GM18505 (cell line): ENCODE results near the gene PLEKHA8.

Experiments
- ATAC-seq: cut with Tn5 transposase; IDR thresholded peaks from one replicate; pipeline ENCODE4 v1.9.1; 2021; ENCODE audit not compliant: unreplicated experiment
- POLR2A ChIP-seq: IDR thresholded peaks from 4 replicates; pipeline ENCODE4 v1.6.1; 2011; ENCODE audit warnings: borderline replicate concordance; ENCODE audit not compliant: insufficient read depth, insufficient read length; ENCODE audit errors: extremely low read depth

Gene PLEKHA8

GRCh38 chr7:30142710-30143109 lies 114.5 kb downstream of the PLEKHA8 start:
- ATAC-seq = no peak
- TF ChIP-seq POLR2A = no peak

DNA sequence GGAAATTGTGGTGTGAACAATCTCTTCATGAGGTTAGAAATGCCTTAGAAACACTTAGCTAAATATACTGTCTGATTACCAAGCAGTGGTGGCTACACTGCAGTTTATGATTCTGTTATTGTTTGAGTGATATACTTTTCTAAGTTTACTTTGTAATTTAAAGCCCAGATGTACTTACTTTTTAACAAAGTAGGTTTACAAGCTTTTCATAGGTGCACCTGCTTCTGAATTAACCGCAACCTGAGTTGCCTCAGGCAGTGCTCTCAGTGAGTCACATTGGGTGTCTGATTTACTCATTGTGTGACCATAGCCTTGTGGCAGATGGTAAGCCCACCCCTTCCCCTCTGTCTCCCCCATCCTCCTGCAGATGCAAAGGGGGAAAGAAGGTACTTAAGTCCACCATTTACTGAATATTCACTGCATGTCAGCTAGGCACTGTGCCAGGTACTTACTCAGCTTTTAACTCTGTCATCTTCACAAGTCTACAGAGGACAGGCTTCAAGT lies 115.6 kb downstream of the PLEKHA8 start:
- no peak for TF ChIP-seq POLR2A
- no peak for ATAC-seq

DNA sequence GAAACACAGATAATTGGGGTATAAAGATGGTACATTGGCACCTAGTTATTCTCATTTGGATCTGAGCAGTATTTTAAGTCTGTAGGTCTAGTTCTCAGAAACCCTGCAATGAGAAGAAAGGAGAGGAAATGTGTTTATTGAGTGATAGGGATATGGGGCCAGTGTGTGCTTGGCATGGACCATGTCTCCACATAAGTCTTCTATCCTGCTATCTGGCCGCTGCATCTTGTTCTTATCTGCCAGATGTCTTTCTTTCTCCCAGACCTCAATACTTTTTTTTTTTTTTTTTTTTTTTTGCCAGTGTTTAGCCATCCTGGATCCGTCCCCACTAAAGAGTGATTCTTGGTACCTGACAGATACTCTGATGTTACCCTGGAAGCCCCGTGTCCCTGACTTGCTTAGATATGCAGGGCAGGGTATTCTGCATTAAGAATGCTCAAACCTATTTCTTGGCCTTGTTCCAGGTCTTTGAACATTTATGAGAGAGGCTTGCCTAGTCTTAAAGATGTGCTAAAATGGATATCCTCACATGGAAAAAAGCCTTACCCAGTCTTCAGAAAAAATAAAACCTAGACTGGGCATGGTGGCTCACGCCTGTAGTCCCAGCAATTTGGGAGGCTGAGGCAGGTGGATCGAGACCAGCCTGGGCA lies 116.6 kb downstream of the PLEKHA8 start:
- ATAC-seq = no peak
- TF ChIP-seq POLR2A = no peak

DNA sequence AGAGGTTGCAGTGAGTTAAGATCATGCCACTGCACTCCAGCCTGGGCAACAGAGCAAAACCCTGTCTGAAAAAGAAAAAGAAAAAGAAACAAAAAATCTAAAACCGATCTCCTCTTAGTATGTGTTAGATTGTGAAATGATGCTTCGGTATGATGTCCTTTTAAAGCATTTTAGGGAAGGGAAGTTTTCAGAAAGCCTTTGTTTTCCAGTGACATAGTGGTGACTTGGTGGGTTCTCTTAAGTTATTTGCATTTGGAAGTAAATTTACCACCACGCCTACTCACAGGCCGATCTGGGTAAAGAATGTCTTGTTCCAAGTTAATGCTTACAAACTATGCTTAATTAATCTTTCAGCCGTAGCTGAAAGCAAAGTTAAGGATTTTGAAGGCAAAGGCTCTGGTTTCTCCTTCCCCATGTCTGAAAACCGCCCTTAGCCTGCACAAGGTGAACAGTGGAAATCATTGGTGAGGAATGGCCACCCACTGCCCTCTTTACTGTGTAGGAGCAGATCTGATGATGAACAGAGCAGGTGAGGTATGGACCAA lies 117.3 kb downstream of the PLEKHA8 start:
- ATAC-seq = no peak
- TF ChIP-seq POLR2A = no peak

DNA sequence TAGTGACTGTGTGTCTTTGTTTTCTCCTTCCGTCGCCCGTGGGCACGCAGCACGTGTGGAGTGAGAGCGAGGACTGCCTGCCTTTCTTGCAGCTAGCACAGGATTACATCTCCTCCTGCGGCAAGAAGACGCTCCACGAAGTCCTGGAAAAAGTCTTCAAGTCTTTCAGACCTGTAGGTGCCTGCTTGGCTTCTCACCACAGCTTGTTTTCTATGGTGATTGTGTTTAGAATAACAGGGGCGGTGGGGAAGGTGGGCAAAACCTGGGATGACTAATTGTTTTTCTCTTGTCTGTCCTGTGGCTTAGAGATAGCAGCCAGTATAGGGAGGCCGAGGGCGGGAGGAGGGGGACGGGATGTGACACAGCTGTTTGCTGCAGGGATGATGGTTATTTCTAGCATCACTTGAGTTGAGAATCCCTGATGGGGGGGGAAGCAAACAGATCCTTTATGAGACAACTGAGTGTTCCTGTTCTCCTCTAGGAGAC lies 118.0 kb downstream of the PLEKHA8 start:
- ATAC-seq = no peak
- TF ChIP-seq POLR2A = no peak

GRCh38 chr7:30147223-30147622 lies 119.0 kb downstream of the PLEKHA8 start:
- TF ChIP-seq POLR2A = no peak
- no peak for ATAC-seq

GRCh38 chr7:30147785-30148184 lies 119.6 kb downstream of the PLEKHA8 start:
- no peak for TF ChIP-seq POLR2A
- no peak for ATAC-seq

DNA sequence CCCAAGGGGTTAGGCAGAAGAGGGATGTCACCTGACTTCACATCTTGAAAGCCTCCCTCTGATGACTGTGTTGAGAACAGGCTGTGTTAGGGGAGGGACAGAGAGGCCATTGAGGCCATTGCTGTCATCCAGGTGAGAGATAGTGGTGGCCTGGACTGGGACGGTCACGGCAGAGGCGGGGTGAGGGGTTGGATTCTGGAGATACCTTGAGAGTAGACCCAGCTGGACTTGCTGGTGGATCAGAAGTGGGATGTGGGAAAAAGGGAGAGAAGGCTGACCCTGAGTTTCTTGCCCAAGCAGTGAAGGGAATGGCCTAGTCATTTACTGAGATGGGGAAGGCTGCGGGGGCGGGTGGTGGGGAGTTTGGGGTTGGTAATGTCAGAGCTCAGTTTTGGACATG lies 120.2 kb downstream of the PLEKHA8 start:
- no peak for ATAC-seq
- no peak for TF ChIP-seq POLR2A

DNA sequence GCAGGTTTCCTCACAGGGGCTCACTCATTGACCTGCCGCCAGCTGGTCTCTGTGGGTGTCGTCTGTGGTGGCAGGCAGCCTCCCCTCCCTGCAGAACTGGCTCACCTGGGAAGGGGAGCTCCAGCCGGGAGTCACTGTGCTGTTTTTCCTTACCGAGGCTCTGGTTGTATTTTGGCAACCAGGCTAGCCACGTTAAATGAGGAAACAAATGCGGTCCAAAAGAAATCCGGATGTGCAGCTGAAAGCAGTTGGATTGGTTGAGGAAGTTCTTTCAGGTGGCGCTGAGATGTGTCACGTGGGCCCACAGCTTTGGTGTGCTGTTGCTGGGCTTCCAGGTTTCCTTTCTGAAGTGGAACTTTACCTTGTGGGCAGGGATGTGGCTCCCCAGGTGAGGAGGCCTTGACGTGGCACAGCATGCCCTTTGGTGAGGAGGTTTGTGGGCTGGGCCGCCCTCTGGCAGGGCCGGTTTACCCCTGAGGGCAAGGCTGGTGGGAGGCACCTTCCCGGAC lies 120.8 kb downstream of the PLEKHA8 start:
- no peak for ATAC-seq

GRCh38 chr7:30149640-30150272 lies 121.5 kb downstream of the PLEKHA8 start:
- no peak for TF ChIP-seq POLR2A
- ATAC-seq = no peak

More for the DNA sequence above, 120.8 kb downstream of the PLEKHA8 start:
- no peak for TF ChIP-seq POLR2A

DNA sequence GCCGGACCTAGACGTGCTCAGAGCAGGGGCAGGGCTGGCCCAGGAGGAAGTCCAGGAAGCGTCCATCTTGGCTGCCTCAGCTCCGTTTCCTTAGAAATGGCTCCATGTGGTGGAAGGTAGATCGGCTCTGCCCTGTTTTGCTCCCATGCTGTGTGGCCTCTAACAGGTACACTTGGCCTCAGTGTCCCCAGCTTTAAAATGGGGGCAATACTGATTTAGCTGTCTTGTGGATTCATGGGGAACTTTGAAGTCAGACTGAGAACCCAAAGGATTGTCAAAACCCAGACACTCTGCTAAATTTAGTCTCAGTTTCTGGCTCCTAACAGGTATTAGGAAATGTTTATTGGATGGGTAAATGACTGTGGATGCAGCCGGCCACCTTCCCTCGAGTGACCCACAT lies 122.5 kb downstream of the PLEKHA8 start:
- no peak for ATAC-seq
- TF ChIP-seq POLR2A = no peak

DNA sequence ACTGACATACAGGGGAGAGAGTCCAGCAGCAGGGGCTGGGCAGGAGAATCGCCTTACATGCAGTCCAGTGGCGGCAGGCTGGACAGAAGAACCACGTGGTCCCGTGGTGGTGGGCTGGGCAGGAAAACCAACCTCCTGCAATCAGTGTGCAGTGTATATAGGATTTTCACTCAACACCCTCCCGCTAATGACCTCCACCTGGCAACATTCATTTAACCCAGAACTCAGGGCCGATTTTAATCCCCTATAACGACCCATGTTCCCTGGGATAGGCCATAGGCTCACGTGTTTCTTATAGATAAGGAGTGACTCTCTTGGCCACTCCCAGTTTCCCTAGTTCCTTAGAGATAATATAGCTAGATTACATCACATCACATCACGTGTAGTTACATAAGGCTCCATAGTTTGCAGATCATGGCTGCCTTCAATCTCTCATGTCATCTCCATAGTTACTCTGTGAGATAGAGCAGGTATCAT lies 125.9 kb downstream of the PLEKHA8 start:
- no peak for ATAC-seq
- no peak for TF ChIP-seq POLR2A

DNA sequence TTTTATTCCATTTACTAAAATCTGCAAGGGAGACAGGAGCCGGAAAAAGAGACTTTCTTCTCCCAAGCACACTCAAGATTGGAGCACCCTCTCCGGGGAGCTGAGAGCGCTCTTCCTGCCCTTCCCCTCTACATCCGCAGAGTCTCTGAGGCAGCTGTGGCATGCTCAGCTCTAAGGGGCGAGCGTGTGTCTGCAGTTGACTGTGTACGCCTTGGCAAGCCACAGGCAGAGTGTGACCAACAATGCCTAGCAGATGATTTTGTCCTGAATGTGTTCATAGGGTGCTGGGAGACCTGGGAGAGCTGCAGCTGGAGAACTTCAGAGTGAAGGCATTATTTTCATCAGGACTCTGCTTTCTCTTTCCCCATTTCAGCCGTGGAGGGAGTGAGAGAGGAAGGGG lies 127.3 kb downstream of the PLEKHA8 start:
- TF ChIP-seq POLR2A = no peak
- no peak for ATAC-seq

GRCh38 chr7:30157204-30157603 lies 129.0 kb downstream of the PLEKHA8 start:
- no peak for ATAC-seq
- TF ChIP-seq POLR2A = no peak

GRCh38 chr7:30159163-30159562 lies 131.0 kb downstream of the PLEKHA8 start:
- TF ChIP-seq POLR2A = no peak
- ATAC-seq = no peak

DNA sequence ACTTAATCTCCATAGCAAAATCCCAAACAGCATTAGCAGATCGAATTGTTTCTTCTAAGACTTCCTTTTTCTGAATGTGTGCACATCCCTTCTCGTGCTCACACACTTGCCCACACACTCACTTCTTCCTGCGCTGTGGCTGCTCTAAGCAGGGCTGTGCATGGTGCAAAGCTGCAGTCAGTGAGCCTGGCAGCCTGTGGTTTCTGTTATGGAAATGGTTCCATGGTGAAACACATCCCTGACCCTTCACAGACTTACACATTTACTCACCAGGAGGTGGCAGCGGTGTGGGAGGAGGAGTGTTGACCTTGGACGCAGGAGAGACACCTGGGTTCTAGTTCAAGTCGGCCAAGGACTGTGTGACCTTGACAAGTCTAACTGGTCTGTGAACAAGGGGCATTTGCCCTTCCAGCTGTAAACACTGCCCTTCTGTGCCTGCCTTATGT lies 131.5 kb downstream of the PLEKHA8 start:
- no peak for ATAC-seq

More for the DNA sequence above, 131.5 kb downstream of the PLEKHA8 start:
- no peak for TF ChIP-seq POLR2A
